ENCODE results near the gene HCN1. TPM values are rescaled to one million over a fixed set of nuclear protein-coding genes. Genes with fewer than 3 reads are reported as not detected.
"Not testable (repeated sequence)": the region's sequence is repeated elsewhere in the genome, so short reads cannot be mapped to it uniquely, and the experiment has no call there.

The HCN1 gene
- polyA plus RNA-seq, 3 donors: not detected

DNA sequence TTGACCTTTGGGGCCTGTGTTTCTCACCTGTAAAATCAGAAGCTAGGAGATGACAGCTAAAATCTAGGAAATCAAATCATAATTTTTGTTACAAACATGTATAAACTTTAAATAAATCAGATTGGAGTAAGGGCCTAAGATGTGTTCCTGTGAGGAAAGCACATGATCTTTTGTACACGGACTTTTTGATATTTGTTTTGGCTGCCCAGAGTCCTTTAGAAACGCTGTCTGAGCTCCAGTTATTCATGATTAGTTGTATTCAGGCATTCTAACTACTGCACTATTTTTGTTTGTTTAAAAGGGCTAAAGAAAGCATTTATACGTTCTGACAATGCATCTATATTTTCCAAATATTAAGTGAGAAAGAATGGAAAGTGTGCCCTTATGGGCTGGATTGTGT lies 94.8 kb downstream of the HCN1 start:
- intact Hi-C loops (cut with micrococcal nuclease): no loop called here
- no CpG with 5 or more reads among the region's 3 CpGs for WGBS (ENCODE audit: insufficient coverage)
- no peaks in the 10 kb centered on the region for H3K4me1 Mint-ChIP-seq
- no peaks in the 10 kb centered on the region for H3K27me3 ChIP-seq (ENCODE audit: control insufficient read depth in 2 of 2, insufficient read depth in 2 of 2, low read length in 2 of 2)
- H3K27me3 Mint-ChIP-seq (ENCODE audit: low read depth in 3 of 3): peaks cover 0 to 2% (median 0%) of the 10 kb centered on the region in 3 donors
- no peaks in the 10 kb centered on the region for H3K79me2 ChIP-seq (ENCODE audit: insufficient read depth, low read length)
- H3K4me2 ChIP-seq (replicated peaks; ENCODE audit: extremely low read depth, low read length, poor library complexity, severe bottlenecking): no peak overlapping the region
- H3K27ac Mint-ChIP-seq: no peak overlapping the region
- no peak for DNase-seq
- H3K4me3 ChIP-seq (replicated peaks in 1 of 3; ENCODE audit: low read depth in 2 of 3, low read length in 3 of 3): no peak overlapping the region
- no peaks in the 10 kb centered on the region for H3K36me3 ChIP-seq (replicated peaks in 1 of 2; ENCODE audit: control insufficient read depth in 1 of 2, insufficient read depth in 2 of 2, low read length in 2 of 2)
- peaks cover 0 to 8% (median 2%) of the 10 kb centered on the region in 7 donors for H3K9me3 Mint-ChIP-seq
- H3K4me3 Mint-ChIP-seq: no peak overlapping the region
- H3K4me1 ChIP-seq (ENCODE audit: control insufficient read depth in 1 of 2, insufficient read depth in 2 of 2, low read length in 2 of 2): no peaks in the 10 kb centered on the region
- no peaks in the 10 kb centered on the region for H3K36me3 Mint-ChIP-seq
- no peaks in the 10 kb centered on the region for H3K9me3 ChIP-seq (replicated peaks in 1 of 2; ENCODE audit: control insufficient read depth in 1 of 2, insufficient read depth in 1 of 2, low read length in 2 of 2)
- no peak overlapping the region for H2AFZ ChIP-seq (ENCODE audit: insufficient read depth, low read depth, low read length, poor library complexity, severe bottlenecking)
- H3K9ac ChIP-seq (ENCODE audit: insufficient read depth, low read length, poor library complexity, severe bottlenecking): no peak overlapping the region
- H3K27ac ChIP-seq (ENCODE audit: low read depth in 1 of 2, low read length in 2 of 2): no peak overlapping the region
- TF ChIP-seq, protein P1, sequence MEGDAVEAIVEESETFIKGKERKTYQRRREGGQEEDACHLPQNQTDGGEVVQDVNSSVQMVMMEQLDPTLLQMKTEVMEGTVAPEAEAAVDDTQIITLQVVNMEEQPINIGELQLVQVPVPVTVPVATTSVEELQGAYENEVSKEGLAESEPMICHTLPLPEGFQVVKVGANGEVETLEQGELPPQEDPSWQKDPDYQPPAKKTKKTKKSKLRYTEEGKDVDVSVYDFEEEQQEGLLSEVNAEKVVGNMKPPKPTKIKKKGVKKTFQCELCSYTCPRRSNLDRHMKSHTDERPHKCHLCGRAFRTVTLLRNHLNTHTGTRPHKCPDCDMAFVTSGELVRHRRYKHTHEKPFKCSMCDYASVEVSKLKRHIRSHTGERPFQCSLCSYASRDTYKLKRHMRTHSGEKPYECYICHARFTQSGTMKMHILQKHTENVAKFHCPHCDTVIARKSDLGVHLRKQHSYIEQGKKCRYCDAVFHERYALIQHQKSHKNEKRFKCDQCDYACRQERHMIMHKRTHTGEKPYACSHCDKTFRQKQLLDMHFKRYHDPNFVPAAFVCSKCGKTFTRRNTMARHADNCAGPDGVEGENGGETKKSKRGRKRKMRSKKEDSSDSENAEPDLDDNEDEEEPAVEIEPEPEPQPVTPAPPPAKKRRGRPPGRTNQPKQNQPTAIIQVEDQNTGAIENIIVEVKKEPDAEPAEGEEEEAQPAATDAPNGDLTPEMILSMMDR (IDR thresholded peaks at IDR 0.05): no peak
- H4K20me1 ChIP-seq (ENCODE audit: insufficient read depth, low read length): no peaks in the 10 kb centered on the region

DNA sequence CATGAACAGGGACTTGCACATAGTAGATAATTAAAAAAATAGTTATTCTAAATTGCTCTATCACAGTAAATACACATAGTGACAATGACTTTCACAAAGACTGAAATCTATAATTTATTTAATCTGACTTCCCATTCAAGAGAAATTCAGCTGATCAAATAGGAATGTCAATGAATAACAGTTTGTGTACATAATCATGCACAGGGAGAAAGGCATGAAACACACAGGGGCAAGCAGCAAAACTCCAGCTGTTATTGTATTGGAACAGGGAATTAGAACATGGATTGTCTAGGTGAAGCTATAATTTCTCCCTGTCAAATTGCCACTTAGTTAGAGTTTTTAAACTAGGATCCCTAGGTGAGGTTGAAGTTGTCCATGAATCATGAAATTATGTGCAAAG lies 99.9 kb downstream of the HCN1 start:
- no peaks in the 10 kb centered on the region for H3K79me2 ChIP-seq (ENCODE audit: insufficient read depth, low read length)
- H3K36me3 ChIP-seq (replicated peaks in 1 of 2; ENCODE audit: control insufficient read depth in 1 of 2, insufficient read depth in 2 of 2, low read length in 2 of 2): no peaks in the 10 kb centered on the region
- H3K27ac Mint-ChIP-seq: no peak overlapping the region
- H3K4me1 Mint-ChIP-seq: no peaks in the 10 kb centered on the region
- TF ChIP-seq, protein P1 (IDR thresholded peaks at IDR 0.05): no peak
- H3K27me3 ChIP-seq (ENCODE audit: control insufficient read depth in 2 of 2, insufficient read depth in 2 of 2, low read length in 2 of 2): no peaks in the 10 kb centered on the region
- H3K9me3 ChIP-seq (replicated peaks in 1 of 2; ENCODE audit: control insufficient read depth in 1 of 2, insufficient read depth in 1 of 2, low read length in 2 of 2): no peaks in the 10 kb centered on the region
- H4K20me1 ChIP-seq (ENCODE audit: insufficient read depth, low read length): no peaks in the 10 kb centered on the region
- no peak overlapping the region for H2AFZ ChIP-seq (ENCODE audit: insufficient read depth, low read depth, low read length, poor library complexity, severe bottlenecking)
- H3K4me3 ChIP-seq (replicated peaks in 1 of 3; ENCODE audit: low read depth in 2 of 3, low read length in 3 of 3): no peak overlapping the region
- H3K4me2 ChIP-seq (replicated peaks; ENCODE audit: extremely low read depth, low read length, poor library complexity, severe bottlenecking): no peak overlapping the region
- intact Hi-C loops (cut with micrococcal nuclease): no loop called here
- H3K4me1 ChIP-seq (ENCODE audit: control insufficient read depth in 1 of 2, insufficient read depth in 2 of 2, low read length in 2 of 2): no peaks in the 10 kb centered on the region
- peaks cover 0 to 2% (median 0%) of the 10 kb centered on the region in 3 donors for H3K27me3 Mint-ChIP-seq (ENCODE audit: low read depth in 3 of 3)
- no peaks in the 10 kb centered on the region for H3K36me3 Mint-ChIP-seq
- peaks cover 1 to 14% (median 5%) of the 10 kb centered on the region in 7 donors for H3K9me3 Mint-ChIP-seq
- no peak overlapping the region for H3K27ac ChIP-seq (ENCODE audit: low read depth in 1 of 2, low read length in 2 of 2)
- no peak overlapping the region for H3K4me3 Mint-ChIP-seq
- H3K9ac ChIP-seq (ENCODE audit: insufficient read depth, low read length, poor library complexity, severe bottlenecking): no peak overlapping the region
- DNase-seq: no peak

DNA sequence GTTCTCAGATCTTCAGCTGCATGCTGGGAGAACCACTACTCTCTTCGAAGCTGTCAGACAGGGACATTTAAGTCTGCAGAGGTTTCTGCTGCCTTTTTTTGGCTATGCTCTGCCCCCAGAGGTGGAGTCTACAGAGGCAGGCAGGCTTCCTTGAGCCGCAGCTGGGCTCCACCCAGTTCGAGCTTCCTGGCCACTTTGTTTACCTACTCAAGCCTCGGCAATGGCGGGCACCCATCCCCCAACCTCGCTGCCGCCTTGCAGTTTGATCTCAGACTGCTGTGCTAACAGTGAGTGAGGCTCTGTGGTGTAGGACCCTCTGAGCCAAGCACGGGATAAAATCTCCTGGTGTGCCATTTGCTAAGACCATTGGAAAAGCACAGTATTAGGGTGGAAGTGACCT lies 110.2 kb downstream of the HCN1 start:
- H3K27ac Mint-ChIP-seq; intact Hi-C loops (cut with micrococcal nuclease): not testable (repeated sequence)

More for the DNA sequence above, 110.2 kb downstream of the HCN1 start:
- H3K9me3 ChIP-seq (replicated peaks in 1 of 2; ENCODE audit: control insufficient read depth in 1 of 2, insufficient read depth in 1 of 2, low read length in 2 of 2); H3K27ac ChIP-seq (ENCODE audit: low read depth in 1 of 2, low read length in 2 of 2); H3K9ac ChIP-seq (ENCODE audit: insufficient read depth, low read length, poor library complexity, severe bottlenecking); H3K4me2 ChIP-seq (replicated peaks; ENCODE audit: extremely low read depth, low read length, poor library complexity, severe bottlenecking); H3K4me1 Mint-ChIP-seq; H3K4me3 Mint-ChIP-seq; H3K27me3 ChIP-seq (ENCODE audit: control insufficient read depth in 2 of 2, insufficient read depth in 2 of 2, low read length in 2 of 2); DNase-seq; H3K79me2 ChIP-seq (ENCODE audit: insufficient read depth, low read length); H2AFZ ChIP-seq (ENCODE audit: insufficient read depth, low read depth, low read length, poor library complexity, severe bottlenecking); H3K27me3 Mint-ChIP-seq (ENCODE audit: low read depth in 3 of 3); H3K36me3 Mint-ChIP-seq; H4K20me1 ChIP-seq (ENCODE audit: insufficient read depth, low read length); H3K4me3 ChIP-seq (replicated peaks in 1 of 3; ENCODE audit: low read depth in 2 of 3, low read length in 3 of 3); H3K36me3 ChIP-seq (replicated peaks in 1 of 2; ENCODE audit: control insufficient read depth in 1 of 2, insufficient read depth in 2 of 2, low read length in 2 of 2); H3K4me1 ChIP-seq (ENCODE audit: control insufficient read depth in 1 of 2, insufficient read depth in 2 of 2, low read length in 2 of 2): not testable (repeated sequence)
- peaks cover 3 to 21% (median 12%) of the 10 kb centered on the region in 7 donors for H3K9me3 Mint-ChIP-seq
- 74% methylated on average over 6 of the region's 8 CpGs for WGBS (ENCODE audit: insufficient coverage)
